Measurements from ENCODE around the gene SELENON. TPM values are rescaled to one million over a fixed set of nuclear protein-coding genes. Genes with fewer than 3 reads are reported as not detected.

Gene SELENON
- total and polyA plus RNA-seq, 9 of the 15 experiments (the other 6 are each of a cell fraction or from before 2014, with no cell fraction given): 0.43 to 26.7 (median 7.0) TPM

- Histone ChIP-seq H3K4me3 (no peak overlapping the region), H3K27ac (ENCODE audit: extremely low read depth, low read depth, low read length) (no peak overlapping the region), H2AFZ (ENCODE audit: low read depth, low read length) (no peak overlapping the region), H3K9me3 (replicated peaks; ENCODE audit: control insufficient read depth, insufficient read depth, low read depth, low read length) (no peaks in the 10 kb centered on the region), H3K9ac (ENCODE audit: insufficient read depth in 1 of 2, low read depth in 2 of 2, low read length in 2 of 2) (no peak overlapping the region), H4K20me1 (replicated peaks; ENCODE audit: control insufficient read depth, insufficient read depth, low read length) (no peaks in the 10 kb centered on the region), H3K36me3 (ENCODE audit: control insufficient read depth, insufficient read depth, low read length) (no peaks in the 10 kb centered on the region), H3K4me2 (ENCODE audit: insufficient read depth, low read length) (no peak overlapping the region), H3K79me2 (ENCODE audit: control insufficient read depth, insufficient read depth, low read length) (no peaks in the 10 kb centered on the region), H3K9me1 (ENCODE audit: control insufficient read depth, insufficient read depth, low read length) (peaks cover 3% of the 10 kb centered on the region), H3K27me3 (ENCODE audit: control insufficient read depth in 2 of 2, insufficient read depth in 2 of 2, low read length in 2 of 2) (peaks cover 4 to 11% of the 10 kb centered on the region in 2 experiments; a peak in 2 of 5 replicates), H3K4me1 (replicated peaks in 1 of 2; ENCODE audit: control insufficient read depth in 2 of 2, insufficient read depth in 2 of 2, low read length in 2 of 2) (peaks cover 26 to 43% of the 10 kb centered on the region in 2 experiments)
- no peak for DNase-seq (ENCODE audit: extremely low read depth in 1 of 4, low spot score in 3 of 4)
- 75% methylated on average over 8 of the region's 8 CpGs for WGBS (ENCODE audit: insufficient coverage, low coverage, missing lambda C conversion rate)
- POLR2A ChIA-PET: interaction anchor here (0.6 to 1.5 kb wide), 7 partner anchors 13 to 1692 kb away, joined by 3 to 5 read pairs (median 3); partner anchors contain the start of gene RSRP1
- CTCF ChIA-PET (ENCODE audit: low intra/inter-chr PET ratio): no interaction called here
- intact Hi-C loops (cut with micrococcal nuclease) (no loop called here), in situ Hi-C loops (cut with MboI) (no loop called here)
- BruUV-seq (replicated peaks): no TSS peak
- no peak for FAIRE-seq
- no peak for ATAC-seq
- TF ChIP-seq ZNF696 (CRISPR knock-in tag; conservative IDR thresholded peaks at IDR 0.05): no peak
- TF ChIP-seq GABPA (tag; conservative IDR thresholded peaks at IDR 0.05; ENCODE audit: low read depth): no peak
- TF ChIP-seq ZNF75A (CRISPR knock-in tag; IDR thresholded peaks at IDR 0.05): no peak
- TF ChIP-seq SNRNP70 (optimal IDR thresholded peaks at IDR 0.05; ENCODE audit: low read depth, low read length): no peak
- TF ChIP-seq NFYB (IDR thresholded peaks at IDR 0.05; ENCODE audit: extremely low read depth, insufficient read length): no peak
- TF ChIP-seq BCOR (IDR thresholded peaks at IDR 0.05): no peak
- no peak for TF ChIP-seq CAMTA2 (CRISPR knock-in tag; conservative IDR thresholded peaks at IDR 0.05)
- no peak for TF ChIP-seq POLR2A (conservative IDR thresholded peaks at IDR 0.05)
- no peak for TF ChIP-seq CREBBP (IDR thresholded peaks at IDR 0.05; ENCODE audit: low read depth, low read length)
- no peak for TF ChIP-seq ERF (CRISPR knock-in tag; IDR thresholded peaks at IDR 0.05)
- TF ChIP-seq HOXB6 (CRISPR knock-in tag; IDR thresholded peaks at IDR 0.05; ENCODE audit: borderline replicate concordance): no peak
- TF ChIP-seq ZNF407 (IDR thresholded peaks at IDR 0.05; ENCODE audit: low read depth): no peak
- no peak for TF ChIP-seq HINFP (tag; conservative IDR thresholded peaks at IDR 0.05; ENCODE audit: low read depth)
- no peak for TF ChIP-seq ZNF707 (CRISPR knock-in tag; conservative IDR thresholded peaks at IDR 0.05)
- no peak for TF ChIP-seq ZNF347 (CRISPR knock-in tag; IDR thresholded peaks at IDR 0.05; ENCODE audit: low read depth)
- no peak for TF ChIP-seq NFIX (CRISPR knock-in tag; IDR thresholded peaks at IDR 0.05; ENCODE audit: low read depth)
These were observed 20.6 kb upstream of the SELENON start for GRCh38 chr1:25779388-25779787.

Measured in K562 (cell line).